Measurements from ENCODE around the gene WWOX. TPM values are rescaled to one million over a fixed set of nuclear protein-coding genes. Genes with fewer than 3 reads are reported as not detected.

Gene WWOX
- total RNA-seq, 1 experiment from 2014 or later = 35.6 TPM

DNA sequence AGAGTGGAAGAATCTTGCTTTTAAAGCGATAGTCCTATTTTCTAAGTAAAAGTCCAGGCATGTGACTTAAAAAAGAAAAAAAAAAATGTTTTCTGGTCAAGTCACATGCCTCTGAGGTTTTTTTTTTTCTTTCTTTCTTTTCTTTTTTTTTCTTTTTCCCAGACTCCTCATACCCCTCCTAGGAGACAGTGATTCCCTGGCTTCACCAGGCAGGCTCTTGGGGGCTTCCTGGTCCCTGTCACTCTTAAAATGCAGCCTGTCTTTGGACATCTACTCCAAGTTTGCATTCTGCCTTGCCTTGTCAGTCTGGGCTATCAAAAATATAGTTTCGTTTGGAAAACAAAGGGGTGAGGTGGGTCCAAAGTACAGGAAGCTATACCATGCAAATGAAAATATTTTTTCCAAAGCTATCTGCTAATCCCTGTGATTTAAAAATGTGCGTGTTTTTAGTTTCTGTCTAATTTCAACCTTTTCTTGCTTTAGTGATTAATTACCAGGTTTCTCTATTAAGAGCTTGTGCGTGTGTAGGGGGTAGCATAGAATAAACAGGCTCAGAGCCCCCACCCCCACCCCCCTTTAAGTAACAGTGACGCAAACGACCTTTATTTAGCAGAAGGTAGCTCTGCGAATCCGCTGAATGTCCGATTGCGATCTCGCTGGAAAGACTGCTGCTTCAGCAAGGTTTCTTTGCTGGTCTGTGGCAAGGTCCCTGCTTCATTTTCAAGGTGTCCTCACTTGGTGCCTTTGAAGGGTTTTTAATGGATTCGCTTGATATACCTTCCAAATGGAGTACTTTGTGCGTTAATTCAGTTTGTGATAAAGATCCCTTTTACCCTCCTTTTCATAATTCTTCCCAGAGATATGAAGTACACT lies 510.2 kb downstream of the WWOX start:
- Histone ChIP-seq H3K4me2 (no peak overlapping the region), H3K36me3 (ENCODE audit: low read depth) (no peaks in the 10 kb centered on the region), H3K79me2 (ENCODE audit: low read depth) (no peaks in the 10 kb centered on the region), H3K4me1 (replicated peaks; ENCODE audit: insufficient read depth) (no peaks in the 10 kb centered on the region), H3F3A (ENCODE audit: insufficient read depth, low read depth) (no peaks in the 10 kb centered on the region), H2AFZ (no peak overlapping the region), H3K27me3 (ENCODE audit: insufficient read depth, low read depth) (no peaks in the 10 kb centered on the region), H4K20me1 (ENCODE audit: insufficient read depth) (no peaks in the 10 kb centered on the region), H3K27ac (no peak overlapping the region), H3K9me2 (ENCODE audit: insufficient read depth) (no peaks in the 10 kb centered on the region), H3K4me3 (no peak overlapping the region), H3K9me3 (ENCODE audit: insufficient read depth, low read depth) (no peaks in the 10 kb centered on the region)
- POLR2A ChIA-PET (ENCODE audit: unreplicated experiment) = no interaction called here
- BruUV-seq (replicated peaks) = no TSS peak
- CTCF ChIA-PET = no interaction called here
- intact Hi-C loops (cut with micrococcal nuclease; ENCODE audit: unreplicated experiment) = no loop called here
- no peak for DNase-seq
- TF ChIP-seq EZH2 (IDR thresholded peaks at IDR 0.05; ENCODE audit: low read depth) = no peak
- TF ChIP-seq, protein P1, sequence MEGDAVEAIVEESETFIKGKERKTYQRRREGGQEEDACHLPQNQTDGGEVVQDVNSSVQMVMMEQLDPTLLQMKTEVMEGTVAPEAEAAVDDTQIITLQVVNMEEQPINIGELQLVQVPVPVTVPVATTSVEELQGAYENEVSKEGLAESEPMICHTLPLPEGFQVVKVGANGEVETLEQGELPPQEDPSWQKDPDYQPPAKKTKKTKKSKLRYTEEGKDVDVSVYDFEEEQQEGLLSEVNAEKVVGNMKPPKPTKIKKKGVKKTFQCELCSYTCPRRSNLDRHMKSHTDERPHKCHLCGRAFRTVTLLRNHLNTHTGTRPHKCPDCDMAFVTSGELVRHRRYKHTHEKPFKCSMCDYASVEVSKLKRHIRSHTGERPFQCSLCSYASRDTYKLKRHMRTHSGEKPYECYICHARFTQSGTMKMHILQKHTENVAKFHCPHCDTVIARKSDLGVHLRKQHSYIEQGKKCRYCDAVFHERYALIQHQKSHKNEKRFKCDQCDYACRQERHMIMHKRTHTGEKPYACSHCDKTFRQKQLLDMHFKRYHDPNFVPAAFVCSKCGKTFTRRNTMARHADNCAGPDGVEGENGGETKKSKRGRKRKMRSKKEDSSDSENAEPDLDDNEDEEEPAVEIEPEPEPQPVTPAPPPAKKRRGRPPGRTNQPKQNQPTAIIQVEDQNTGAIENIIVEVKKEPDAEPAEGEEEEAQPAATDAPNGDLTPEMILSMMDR (conservative IDR thresholded peaks at IDR 0.05) = no peak

DNA sequence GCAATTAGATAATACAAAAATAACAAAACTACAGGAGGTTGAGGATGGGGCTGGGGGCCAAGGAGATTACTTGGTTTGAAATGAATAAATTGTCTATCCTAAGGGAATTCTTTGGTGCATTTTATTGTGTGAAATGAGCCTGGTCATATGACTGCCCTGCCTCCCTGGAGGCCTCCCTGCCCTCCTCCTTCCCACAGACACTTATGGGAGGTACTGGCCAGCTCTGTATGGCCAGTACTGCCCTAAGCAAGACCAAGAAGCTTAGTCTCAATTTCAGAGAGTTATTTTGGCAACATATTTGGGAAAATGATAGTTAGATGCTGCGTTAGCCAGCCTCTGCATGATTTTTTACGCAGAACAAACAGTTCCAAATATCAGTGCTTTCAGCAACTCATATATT lies 511.9 kb downstream of the WWOX start:
- no peak overlapping the region for H3K4me2 ChIP-seq

DNA sequence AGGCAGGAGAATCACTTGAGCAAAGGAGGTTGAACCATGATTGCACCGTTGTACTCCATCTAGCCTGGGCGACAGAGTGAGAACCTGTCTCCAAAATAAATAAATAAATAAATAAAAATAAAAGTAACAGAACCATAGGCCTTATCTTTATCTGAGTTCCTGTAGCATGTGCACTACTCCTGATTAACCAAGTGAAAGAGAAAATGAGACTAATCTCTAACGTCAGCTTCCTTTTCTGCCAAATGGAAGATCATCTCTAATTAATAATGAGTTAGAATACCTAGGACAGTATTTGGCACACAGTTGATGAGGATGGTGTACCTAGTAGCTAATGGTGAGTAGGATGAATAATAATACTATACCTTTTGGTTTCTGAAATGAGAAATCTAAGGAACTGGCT lies 520.4 kb downstream of the WWOX start:
- H3K4me3 ChIP-seq = no peak overlapping the region
- H3K27ac ChIP-seq = no peak overlapping the region
- no peaks in the 10 kb centered on the region for H3K27me3 ChIP-seq (ENCODE audit: insufficient read depth, low read depth)
- H3F3A ChIP-seq (ENCODE audit: insufficient read depth, low read depth) = no peaks in the 10 kb centered on the region
- H3K9me2 ChIP-seq (ENCODE audit: insufficient read depth) = no peaks in the 10 kb centered on the region
- no TSS peak for BruUV-seq (replicated peaks)
- DNase-seq = no peak
- H3K4me2 ChIP-seq = no peak overlapping the region
- CTCF ChIA-PET = no interaction called here
- H3K9me3 ChIP-seq (ENCODE audit: insufficient read depth, low read depth) = no peaks in the 10 kb centered on the region
- no peaks in the 10 kb centered on the region for H4K20me1 ChIP-seq (ENCODE audit: insufficient read depth)
- no peaks in the 10 kb centered on the region for H3K36me3 ChIP-seq (ENCODE audit: low read depth)
- intact Hi-C loops (cut with micrococcal nuclease; ENCODE audit: unreplicated experiment) = no loop called here
- H3K79me2 ChIP-seq (ENCODE audit: low read depth) = no peaks in the 10 kb centered on the region
- H3K4me1 ChIP-seq (replicated peaks; ENCODE audit: insufficient read depth) = no peaks in the 10 kb centered on the region
- no peak overlapping the region for H2AFZ ChIP-seq
- POLR2A ChIA-PET (ENCODE audit: unreplicated experiment) = no interaction called here
- TF ChIP-seq, protein P1 (conservative IDR thresholded peaks at IDR 0.05) = no peak
- TF ChIP-seq EZH2 (IDR thresholded peaks at IDR 0.05; ENCODE audit: low read depth) = no peak

More for the DNA sequence above, 511.9 kb downstream of the WWOX start:
- Histone ChIP-seq H3K27ac (no peak overlapping the region), H4K20me1 (ENCODE audit: insufficient read depth) (no peaks in the 10 kb centered on the region), H3K4me1 (replicated peaks; ENCODE audit: insufficient read depth) (no peaks in the 10 kb centered on the region), H3K27me3 (ENCODE audit: insufficient read depth, low read depth) (no peaks in the 10 kb centered on the region), H3F3A (ENCODE audit: insufficient read depth, low read depth) (no peaks in the 10 kb centered on the region), H2AFZ (no peak overlapping the region), H3K4me3 (no peak overlapping the region), H3K9me2 (ENCODE audit: insufficient read depth) (no peaks in the 10 kb centered on the region), H3K79me2 (ENCODE audit: low read depth) (no peaks in the 10 kb centered on the region), H3K9me3 (ENCODE audit: insufficient read depth, low read depth) (no peaks in the 10 kb centered on the region), H3K36me3 (ENCODE audit: low read depth) (no peaks in the 10 kb centered on the region)
- intact Hi-C loops (cut with micrococcal nuclease; ENCODE audit: unreplicated experiment) = no loop called here
- no peak for TF ChIP-seq EZH2 (IDR thresholded peaks at IDR 0.05; ENCODE audit: low read depth)
- TF ChIP-seq, protein P1 (conservative IDR thresholded peaks at IDR 0.05) = no peak
- CTCF ChIA-PET = no interaction called here
- DNase-seq = no peak
- POLR2A ChIA-PET (ENCODE audit: unreplicated experiment) = no interaction called here
- BruUV-seq (replicated peaks) = no TSS peak

Data from PC-9 (cell line).